Activated CD4-positive, alpha-beta T cell treated with anti-CD3 and anti-CD28 coated beads for 36 hours (primary cell): ENCODE results near the gene LYZL1. TPM values are rescaled to one million over a fixed set of nuclear protein-coding genes. Genes with fewer than 3 reads are reported as not detected.
"Not testable (repeated sequence)": the region's sequence is repeated elsewhere in the genome, so short reads cannot be mapped to it uniquely, and the experiment has no call there.

Experiments
- ATAC-seq: fragments of 200-7000 bp; cut with Tn5 transposase; one replicate; pipeline ENCODE4 v1.10.0; 2021; ENCODE audit warnings: mild to moderate bottlenecking, moderate library complexity
- CTCF ChIA-PET: fragments of 350-600 bp; sonication (Branson Sonifier 250); formaldehyde crosslinking; loops from one replicate; lab custom pipeline; 2021; ENCODE audit warnings: antibody characterized with exemption; lab: Charles Lee
- POLR2A ChIA-PET: fragments of 350-600 bp; sonication (Branson Sonifier 250); formaldehyde crosslinking; loops from one replicate; lab custom pipeline; 2021; ENCODE audit warnings: antibody characterized with exemption, inconsistent platforms; lab: Charles Lee
- DNase-seq: peaks from one replicate; pipeline ENCODE4 v3.0.0-alpha.2; 2020
- H3K27ac Mint-ChIP-seq: one replicate; pipeline ENCODE4 v1.8.0; 2021; ENCODE audit warnings: mixed read lengths
- H3K27me3 Mint-ChIP-seq: one replicate; pipeline ENCODE4 v1.8.0; 2021; ENCODE audit warnings: mixed read lengths
- H3K36me3 Mint-ChIP-seq: one replicate; pipeline ENCODE4 v1.8.0; 2021; ENCODE audit warnings: low read depth, mixed read lengths
- H3K4me1 Mint-ChIP-seq: one replicate; pipeline ENCODE4 v1.8.0; 2021; ENCODE audit warnings: mixed read lengths
- H3K4me3 Mint-ChIP-seq: one replicate; pipeline ENCODE4 v1.8.0; 2021; ENCODE audit warnings: mild to moderate bottlenecking, moderate library complexity, mixed read lengths
- H3K9me3 Mint-ChIP-seq: one replicate; pipeline ENCODE4 v1.8.0; 2021; ENCODE audit warnings: low read depth, mixed read lengths
- intact Hi-C, 2 experiments: fragments of 100-400 bp; cut with DNase I in 1 of 2; cut with micrococcal nuclease in 1 of 2; formaldehyde crosslinking; loops; one replicate each; pipeline versions ENCODE4 v1.14.2 to v1.15.1; 2022 to 2024; cut with DNase I, micrococcal nuclease
- total RNA-seq, 2 experiments: library from RNA; stranded (reverse); gene quantifications; one replicate each; pipeline ENCODE4 v1.2.3, GENCODE V29; 2021

The LYZL1 gene
- total RNA-seq, 2 experiments from 2014 or later = not detected

GRCh38 chr10:29287635-29288034 is 1.2 kb upstream of the LYZL1 start:
- Mint-ChIP-seq H3K9me3 (no peaks in the 10 kb centered on the region), H3K27me3 (peaks cover 14% of the 10 kb centered on the region), H3K4me3 (no peak overlapping the region), H3K27ac (no peak overlapping the region), H3K4me1 (no peaks in the 10 kb centered on the region), H3K36me3 (no peaks in the 10 kb centered on the region)
- ATAC-seq (no peak), DNase-seq (no peak)
- POLR2A ChIA-PET = no interaction called here
- intact Hi-C loops = no loop called here
- CTCF ChIA-PET = no interaction called here

GRCh38 chr10:29291561-29291960 is 2.7 kb downstream of the LYZL1 start:
- DNase-seq, H3K4me3 Mint-ChIP-seq, H3K9me3 Mint-ChIP-seq, CTCF ChIA-PET, H3K27ac Mint-ChIP-seq, POLR2A ChIA-PET, intact Hi-C loops, ATAC-seq, H3K36me3 Mint-ChIP-seq, H3K4me1 Mint-ChIP-seq: not testable (repeated sequence)
- H3K27me3 Mint-ChIP-seq = peaks cover 18% of the 10 kb centered on the region

GRCh38 chr10:29292406-29292805 is 3.5 kb downstream of the LYZL1 start:
- ATAC-seq, intact Hi-C loops, H3K9me3 Mint-ChIP-seq, H3K4me1 Mint-ChIP-seq, H3K27ac Mint-ChIP-seq, H3K4me3 Mint-ChIP-seq, POLR2A ChIA-PET, DNase-seq, H3K36me3 Mint-ChIP-seq: not testable (repeated sequence)
- H3K27me3 Mint-ChIP-seq = peaks cover 15% of the 10 kb centered on the region
- CTCF ChIA-PET = interaction anchor here (2.2 kb wide), 1 partner anchor 13 kb away, joined by 5 read pairs; no protein-coding TSS in a partner anchor

GRCh38 chr10:29295813-29296212 is 6.9 kb downstream of the LYZL1 start:
- Mint-ChIP-seq H3K4me3 (no peak overlapping the region), H3K9me3 (peaks cover 3% of the 10 kb centered on the region), H3K4me1 (no peaks in the 10 kb centered on the region), H3K27me3 (peaks cover 12% of the 10 kb centered on the region), H3K27ac (no peak overlapping the region), H3K36me3 (no peaks in the 10 kb centered on the region)
- ATAC-seq (no peak), DNase-seq (no peak)
- ChIA-PET POLR2A (no interaction called here), CTCF (interaction anchor here (1.0 kb wide), 1 partner anchor 10 kb away, joined by 7 read pairs; no protein-coding TSS in a partner anchor)
- intact Hi-C loops = no loop called here

GRCh38 chr10:29297678-29298077 is 8.8 kb downstream of the LYZL1 start:
- Mint-ChIP-seq H3K27ac (no peak overlapping the region), H3K4me3 (no peak overlapping the region), H3K36me3 (no peaks in the 10 kb centered on the region), H3K4me1 (no peaks in the 10 kb centered on the region), H3K27me3 (peaks cover 20% of the 10 kb centered on the region), H3K9me3 (peaks cover 14% of the 10 kb centered on the region)
- intact Hi-C loops = no loop called here
- ChIA-PET CTCF (no interaction called here), POLR2A (no interaction called here)
- DNase-seq = no peak
- ATAC-seq = no peak

- Mint-ChIP-seq H3K27me3 (peaks cover 26% of the 10 kb centered on the region), H3K4me3 (no peak overlapping the region), H3K4me1 (peaks cover 5% of the 10 kb centered on the region), H3K9me3 (peaks cover 14% of the 10 kb centered on the region), H3K27ac (no peak overlapping the region), H3K36me3 (no peaks in the 10 kb centered on the region)
- no peak for DNase-seq
- ATAC-seq = no peak
- POLR2A ChIA-PET = no interaction called here
- CTCF ChIA-PET = interaction anchor here (0.9 kb wide), 1 partner anchor 632 kb away, joined by 4 read pairs; no protein-coding TSS in a partner anchor
- intact Hi-C loops = no loop called here
Measured at GRCh38 chr10:29301359-29301910, 12.6 kb downstream of the LYZL1 start.

GRCh38 chr10:29302499-29302898 is 13.6 kb downstream of the LYZL1 start:
- ChIA-PET POLR2A (no interaction called here), CTCF (interaction anchor here (0.6 to 0.9 kb wide), 4 partner anchors 8 to 633 kb away, joined by 3 to 4 read pairs (median 4); no protein-coding TSS in a partner anchor)
- ATAC-seq (no peak), DNase-seq (no peak)
- Mint-ChIP-seq H3K27ac (no peak overlapping the region), H3K9me3 (peaks cover 14% of the 10 kb centered on the region), H3K27me3 (peaks cover 28% of the 10 kb centered on the region), H3K4me3 (no peak overlapping the region), H3K4me1 (peaks cover 5% of the 10 kb centered on the region), H3K36me3 (no peaks in the 10 kb centered on the region)
- intact Hi-C loops = no loop called here

- POLR2A ChIA-PET = no interaction called here
- Mint-ChIP-seq H3K36me3 (no peaks in the 10 kb centered on the region), H3K27ac (no peak overlapping the region), H3K27me3 (peaks cover 28% of the 10 kb centered on the region), H3K4me1 (peaks cover 5% of the 10 kb centered on the region), H3K9me3 (peaks cover 11% of the 10 kb centered on the region), H3K4me3 (no peak overlapping the region)
- intact Hi-C loops = loop anchor here (1.0 to 2.0 kb wide), 4 partner anchors 628 to 676 kb away; partner anchors contain the start of gene BAMBI (in 1 of the 2)
- CTCF ChIA-PET = interaction anchor here (0.6 to 2.4 kb wide), 17 partner anchors 9 to 1702 kb away, joined by 3 to 20 read pairs (median 4); no protein-coding TSS in a partner anchor
- DNase-seq (peak; percentile 49), ATAC-seq (no peak)
Measured at GRCh38 chr10:29304264-29304994, 15.6 kb downstream of the LYZL1 start.

- DNase-seq = no peak
- no peak for ATAC-seq
- POLR2A ChIA-PET = no interaction called here
- intact Hi-C loops = loop anchor here (1.0 to 2.0 kb wide), 4 partner anchors 628 to 677 kb away; partner anchors contain the start of gene BAMBI (in 1 of the 2)
- Mint-ChIP-seq H3K27ac (no peak overlapping the region), H3K27me3 (peaks cover 28% of the 10 kb centered on the region), H3K9me3 (peaks cover 11% of the 10 kb centered on the region), H3K4me3 (no peak overlapping the region), H3K4me1 (peaks cover 5% of the 10 kb centered on the region), H3K36me3 (no peaks in the 10 kb centered on the region)
- CTCF ChIA-PET = interaction anchor here (0.6 to 2.4 kb wide), 15 partner anchors 10 to 1702 kb away, joined by 3 to 20 read pairs (median 3); no protein-coding TSS in a partner anchor
Measured at GRCh38 chr10:29304995-29305335, 16.1 kb downstream of the LYZL1 start.

- H3K4me1 Mint-ChIP-seq = peaks cover 5% of the 10 kb centered on the region
- ChIA-PET CTCF (interaction anchor here (0.7 to 2.1 kb wide), 3 partner anchors 12 to 678 kb away, joined by 3 to 7 read pairs (median 5); no protein-coding TSS in a partner anchor), POLR2A (no interaction called here)
- H3K9me3 Mint-ChIP-seq = peaks cover 4% of the 10 kb centered on the region
- H3K4me3 Mint-ChIP-seq = no peak overlapping the region
- no peak overlapping the region for H3K27ac Mint-ChIP-seq
- no peak for DNase-seq
- no peak for ATAC-seq
- H3K27me3 Mint-ChIP-seq = peaks cover 22% of the 10 kb centered on the region
- H3K36me3 Mint-ChIP-seq = no peaks in the 10 kb centered on the region
- intact Hi-C loops = no loop called here
Measured at GRCh38 chr10:29306688-29307087, 17.8 kb downstream of the LYZL1 start.

- H3K4me3 Mint-ChIP-seq, DNase-seq, H3K4me1 Mint-ChIP-seq, H3K36me3 Mint-ChIP-seq, intact Hi-C loops, H3K9me3 Mint-ChIP-seq, CTCF ChIA-PET, POLR2A ChIA-PET, H3K27ac Mint-ChIP-seq, ATAC-seq: not testable (repeated sequence)
- peaks cover 18% of the 10 kb centered on the region for H3K27me3 Mint-ChIP-seq
Measured at GRCh38 chr10:29308142-29308541, 19.3 kb downstream of the LYZL1 start.
